DND-41 (cell line): ENCODE measurements around the gene COX6A1.

Experiments used
- ATAC-seq: fragments of 200-7000 bp; cut with Tn5 transposase; 3 replicates; pipeline ENCODE4 v1.9.1; 2021; ENCODE audit warnings: low read depth; ENCODE audit not compliant: insufficient read depth
- DNase-seq: peaks from one replicate; pipeline ENCODE4 v3.0.0-alpha.2; 2020
- H2AFZ ChIP-seq: 2 replicates; pipeline ENCODE4 v1.6.0; 2012; ENCODE audit warnings: low read depth, low read length
- H3K27ac ChIP-seq: 2 replicates; pipeline ENCODE4 v1.5.1; 2012; ENCODE audit warnings: low read length, inconsistent platforms
- H3K27me3 ChIP-seq: fragments of 200-600 bp; sonication (generic); 2 replicates; pipeline ENCODE4 v1.6.0; 2012; ENCODE audit warnings: low read length, mild to moderate bottlenecking, inconsistent platforms; ENCODE audit not compliant: insufficient read depth, poor library complexity
- H3K36me3 ChIP-seq: 2 replicates; pipeline ENCODE4 v1.5.1; 2012; ENCODE audit warnings: low read length, inconsistent platforms; ENCODE audit not compliant: insufficient read depth
- H3K4me1 ChIP-seq: 2 replicates; pipeline ENCODE4 v1.5.1; 2012; ENCODE audit warnings: mild to moderate bottlenecking, low read length; ENCODE audit not compliant: insufficient read depth
- H3K4me2 ChIP-seq: 2 replicates; pipeline ENCODE4 v1.6.0; 2012; ENCODE audit warnings: mild to moderate bottlenecking, moderate library complexity, low read length, inconsistent platforms; ENCODE audit not compliant: insufficient read depth
- H3K4me3 ChIP-seq, 2 experiments: fragments of 200-600 bp in 1 of 2; shearing (Covaris generic) in 1 of 2; 2 replicates each; pipeline ENCODE4 v1.5.1; 2012 to 2016; ENCODE audit warnings: inconsistent platforms in 2 of 2, low read length in 2 of 2, mild to moderate bottlenecking in 2 of 2, low read depth in 1 of 2, moderate library complexity in 1 of 2
- H3K79me2 ChIP-seq: 2 replicates; pipeline ENCODE4 v1.6.0; 2012; ENCODE audit warnings: low read length, inconsistent platforms; ENCODE audit not compliant: insufficient read depth
- H3K9ac ChIP-seq: 2 replicates; pipeline ENCODE4 v1.6.0; 2012; ENCODE audit warnings: low read depth, mild to moderate bottlenecking, inconsistent platforms, low read length, moderate library complexity
- H3K9me3 ChIP-seq: 2 replicates; pipeline ENCODE4 v1.5.1; 2012; ENCODE audit warnings: low read length, moderate library complexity, mild to moderate bottlenecking, inconsistent platforms; ENCODE audit not compliant: insufficient read depth, severe bottlenecking
- H4K20me1 ChIP-seq: 2 replicates; pipeline ENCODE4 v1.6.0; 2012; ENCODE audit warnings: low read length; ENCODE audit not compliant: insufficient read depth
- EZH2 ChIP-seq: IDR thresholded peaks from 3 replicates; pipeline ENCODE4 v1.6.1; 2012; ENCODE audit warnings: borderline replicate concordance, low read depth, mild to moderate bottlenecking, moderate library complexity, low read length, inconsistent platforms; ENCODE audit not compliant: severe bottlenecking
- TF ChIP-seq, protein P1 (sequence below): IDR thresholded peaks from 2 replicates; pipeline ENCODE4 v1.5.1; 2012; ENCODE audit warnings: borderline replicate concordance, low read length, moderate library complexity, mild to moderate bottlenecking; ENCODE audit not compliant: poor library complexity, severe bottlenecking; ENCODE audit errors: extremely low read depth

The COX6A1 gene

DNA sequence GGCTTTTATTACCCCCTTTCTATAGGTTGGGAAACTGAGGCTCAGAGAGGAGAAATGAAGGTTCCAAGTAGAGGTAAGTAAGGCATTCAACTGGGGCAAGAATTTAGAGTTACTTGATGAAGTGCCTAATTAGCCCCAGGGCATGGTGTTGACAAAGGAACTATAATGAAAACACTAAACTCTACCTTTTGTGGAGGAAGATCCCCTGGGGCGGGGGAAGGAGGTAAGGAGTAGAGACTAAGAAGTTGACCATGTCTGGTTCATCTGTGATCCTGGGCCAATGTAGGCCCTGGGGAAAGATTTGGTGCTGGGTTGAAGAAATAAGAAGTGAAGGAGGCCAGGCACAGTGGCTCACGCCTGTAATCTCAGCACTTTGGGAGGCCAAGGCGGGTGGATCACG is 16.2 kb upstream of the COX6A1 start:
- Histone ChIP-seq H2AFZ (no peak overlapping the region), H3K27me3 (no peaks in the 10 kb centered on the region)

DNA sequence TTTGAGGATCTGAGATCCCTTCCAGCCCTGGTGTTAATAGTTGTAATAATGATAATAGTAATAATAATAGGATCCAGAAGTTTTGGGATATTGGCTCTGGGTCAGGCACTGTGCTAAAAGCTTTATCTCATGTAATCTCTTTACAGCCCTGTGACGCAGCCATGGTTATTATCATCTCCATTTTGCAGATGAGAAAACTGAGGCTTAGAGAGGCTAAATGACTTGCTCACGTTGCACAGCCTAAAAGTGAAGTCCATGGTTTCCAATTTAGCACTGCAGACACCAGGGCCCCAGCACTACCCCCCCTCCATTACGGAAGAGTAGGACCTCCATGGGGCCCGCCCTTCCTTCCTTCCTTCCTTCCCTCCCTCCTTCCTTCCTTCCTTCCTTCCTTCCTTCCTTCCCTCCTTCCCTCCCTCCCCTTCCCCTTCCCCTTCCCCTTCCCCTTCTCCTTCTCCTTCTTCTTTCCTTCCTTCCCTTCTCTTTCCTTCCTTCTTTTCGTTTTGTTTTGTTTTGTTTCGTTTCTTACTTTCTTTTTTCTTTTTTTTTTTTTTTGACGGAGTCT is 14.9 kb upstream of the COX6A1 start:
- Histone ChIP-seq H3K79me2 (no peaks in the 10 kb centered on the region), H3K4me3 (no peak overlapping the region), H4K20me1 (no peaks in the 10 kb centered on the region), H3K9ac (no peak overlapping the region), H2AFZ (no peak overlapping the region), H3K4me2 (no peak overlapping the region), H3K4me1 (no peaks in the 10 kb centered on the region), H3K27ac (no peak overlapping the region), H3K27me3 (no peaks in the 10 kb centered on the region), H3K36me3 (no peaks in the 10 kb centered on the region), H3K9me3 (no peaks in the 10 kb centered on the region)
- TF ChIP-seq EZH2, result no peak
- TF ChIP-seq, protein P1, sequence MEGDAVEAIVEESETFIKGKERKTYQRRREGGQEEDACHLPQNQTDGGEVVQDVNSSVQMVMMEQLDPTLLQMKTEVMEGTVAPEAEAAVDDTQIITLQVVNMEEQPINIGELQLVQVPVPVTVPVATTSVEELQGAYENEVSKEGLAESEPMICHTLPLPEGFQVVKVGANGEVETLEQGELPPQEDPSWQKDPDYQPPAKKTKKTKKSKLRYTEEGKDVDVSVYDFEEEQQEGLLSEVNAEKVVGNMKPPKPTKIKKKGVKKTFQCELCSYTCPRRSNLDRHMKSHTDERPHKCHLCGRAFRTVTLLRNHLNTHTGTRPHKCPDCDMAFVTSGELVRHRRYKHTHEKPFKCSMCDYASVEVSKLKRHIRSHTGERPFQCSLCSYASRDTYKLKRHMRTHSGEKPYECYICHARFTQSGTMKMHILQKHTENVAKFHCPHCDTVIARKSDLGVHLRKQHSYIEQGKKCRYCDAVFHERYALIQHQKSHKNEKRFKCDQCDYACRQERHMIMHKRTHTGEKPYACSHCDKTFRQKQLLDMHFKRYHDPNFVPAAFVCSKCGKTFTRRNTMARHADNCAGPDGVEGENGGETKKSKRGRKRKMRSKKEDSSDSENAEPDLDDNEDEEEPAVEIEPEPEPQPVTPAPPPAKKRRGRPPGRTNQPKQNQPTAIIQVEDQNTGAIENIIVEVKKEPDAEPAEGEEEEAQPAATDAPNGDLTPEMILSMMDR, result no peak
- no peak for ATAC-seq
- DNase-seq, result no peak

More for the DNA sequence above, 16.2 kb upstream of the COX6A1 start:
- no peaks in the 10 kb centered on the region for H3K9me3 ChIP-seq
- no peak overlapping the region for H3K9ac ChIP-seq
- no peaks in the 10 kb centered on the region for H4K20me1 ChIP-seq
- DNase-seq, result no peak
- no peak for ATAC-seq
- TF ChIP-seq, protein P1, result no peak
- TF ChIP-seq EZH2, result no peak
- no peak overlapping the region for H3K27ac ChIP-seq
- H3K79me2 ChIP-seq, result no peaks in the 10 kb centered on the region
- no peaks in the 10 kb centered on the region for H3K36me3 ChIP-seq
- no peak overlapping the region for H3K4me3 ChIP-seq
- no peaks in the 10 kb centered on the region for H3K4me1 ChIP-seq
- no peak overlapping the region for H3K4me2 ChIP-seq

DNA sequence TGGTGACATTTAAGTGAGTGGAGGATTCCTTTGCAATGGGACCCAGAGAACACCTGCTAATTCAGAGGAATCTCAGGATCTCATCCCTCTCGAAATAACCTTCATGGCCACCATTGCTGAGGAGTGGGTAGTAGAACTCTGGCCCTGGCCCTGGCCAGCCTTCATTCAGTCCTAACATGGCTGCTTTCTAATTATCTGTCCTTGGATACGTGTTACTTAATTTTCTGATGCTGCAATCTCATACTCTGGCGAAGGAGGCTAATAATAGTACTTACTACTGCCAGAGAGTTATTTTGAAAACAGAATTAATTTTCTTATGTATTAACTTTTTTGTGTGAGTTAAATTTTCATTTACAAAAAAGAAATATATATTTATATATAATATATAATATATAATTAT is 12.1 kb upstream of the COX6A1 start:
- H3K4me1 ChIP-seq, result no peaks in the 10 kb centered on the region
- H3K4me3 ChIP-seq, result no peak overlapping the region
- H3K79me2 ChIP-seq, result no peaks in the 10 kb centered on the region
- H3K27me3 ChIP-seq, result no peaks in the 10 kb centered on the region
- no peak overlapping the region for H2AFZ ChIP-seq
- no peak for DNase-seq
- no peak overlapping the region for H3K4me2 ChIP-seq
- no peak overlapping the region for H3K9ac ChIP-seq
- H4K20me1 ChIP-seq, result no peaks in the 10 kb centered on the region
- no peak overlapping the region for H3K27ac ChIP-seq
- TF ChIP-seq, protein P1, result no peak
- TF ChIP-seq EZH2, result no peak
- H3K9me3 ChIP-seq, result no peaks in the 10 kb centered on the region
- no peaks in the 10 kb centered on the region for H3K36me3 ChIP-seq
- ATAC-seq, result no peak
